ENCODE data around the gene ANKRD31. TPM values are rescaled to one million over a fixed set of nuclear protein-coding genes. Genes with fewer than 3 reads are reported as not detected.

The ANKRD31 gene
- total RNA-seq, 1 experiment from 2014 or later, result not detected

GRCh38 chr5:75051217-75051751, 185.4 kb downstream of the ANKRD31 start:
- CTCF ChIA-PET, result no interaction called here
- H3K4me1 ChIP-seq (ENCODE audit: control insufficient read depth, insufficient read depth, low read length), result peaks cover 8% of the 10 kb centered on the region
- no peaks in the 10 kb centered on the region for H3K36me3 ChIP-seq (ENCODE audit: control insufficient read depth, insufficient read depth, low read length)
- H3K4me3 ChIP-seq (ENCODE audit: low read depth in 2 of 2, low read length in 2 of 2), result no peak overlapping the region
- in situ Hi-C loops (cut with HindIII; ENCODE audit: low pct_unique_long_range_greater_than_20kb, low sequenced_read_pairs), result no loop called here
- no peak overlapping the region for H3K27ac ChIP-seq (ENCODE audit: low read length)
- TSS peak; percentile 69 for BruUV-seq (replicated peaks)
- TF ChIP-seq POLR2AphosphoS5 (IDR thresholded peaks at IDR 0.05; ENCODE audit: low read depth, low read length) (no peak), CTCF (IDR thresholded peaks at IDR 0.05) (no peak), TCF7L2 (IDR thresholded peaks at IDR 0.05; ENCODE audit: low read depth, low read length) (no peak), SIN3A (IDR thresholded peaks at IDR 0.05; ENCODE audit: borderline replicate concordance, insufficient read depth, low read depth, low read length) (no peak)
- TF ChIP-seq, protein P1, sequence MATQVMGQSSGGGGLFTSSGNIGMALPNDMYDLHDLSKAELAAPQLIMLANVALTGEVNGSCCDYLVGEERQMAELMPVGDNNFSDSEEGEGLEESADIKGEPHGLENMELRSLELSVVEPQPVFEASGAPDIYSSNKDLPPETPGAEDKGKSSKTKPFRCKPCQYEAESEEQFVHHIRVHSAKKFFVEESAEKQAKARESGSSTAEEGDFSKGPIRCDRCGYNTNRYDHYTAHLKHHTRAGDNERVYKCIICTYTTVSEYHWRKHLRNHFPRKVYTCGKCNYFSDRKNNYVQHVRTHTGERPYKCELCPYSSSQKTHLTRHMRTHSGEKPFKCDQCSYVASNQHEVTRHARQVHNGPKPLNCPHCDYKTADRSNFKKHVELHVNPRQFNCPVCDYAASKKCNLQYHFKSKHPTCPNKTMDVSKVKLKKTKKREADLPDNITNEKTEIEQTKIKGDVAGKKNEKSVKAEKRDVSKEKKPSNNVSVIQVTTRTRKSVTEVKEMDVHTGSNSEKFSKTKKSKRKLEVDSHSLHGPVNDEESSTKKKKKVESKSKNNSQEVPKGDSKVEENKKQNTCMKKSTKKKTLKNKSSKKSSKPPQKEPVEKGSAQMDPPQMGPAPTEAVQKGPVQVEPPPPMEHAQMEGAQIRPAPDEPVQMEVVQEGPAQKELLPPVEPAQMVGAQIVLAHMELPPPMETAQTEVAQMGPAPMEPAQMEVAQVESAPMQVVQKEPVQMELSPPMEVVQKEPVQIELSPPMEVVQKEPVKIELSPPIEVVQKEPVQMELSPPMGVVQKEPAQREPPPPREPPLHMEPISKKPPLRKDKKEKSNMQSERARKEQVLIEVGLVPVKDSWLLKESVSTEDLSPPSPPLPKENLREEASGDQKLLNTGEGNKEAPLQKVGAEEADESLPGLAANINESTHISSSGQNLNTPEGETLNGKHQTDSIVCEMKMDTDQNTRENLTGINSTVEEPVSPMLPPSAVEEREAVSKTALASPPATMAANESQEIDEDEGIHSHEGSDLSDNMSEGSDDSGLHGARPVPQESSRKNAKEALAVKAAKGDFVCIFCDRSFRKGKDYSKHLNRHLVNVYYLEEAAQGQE (IDR thresholded peaks at IDR 0.05; ENCODE audit: insufficient read depth in 1 of 2, low read depth in 2 of 2, low read length in 1 of 2), result no peak
- intact Hi-C loops (cut with micrococcal nuclease; ENCODE audit: unreplicated experiment), result loop anchor here (5.0 kb wide), 1 partner anchor 286 kb away; the partner anchor contains the start of gene HMGCR
- POLR2A ChIA-PET, result no interaction called here
- no peaks in the 10 kb centered on the region for H3K27me3 ChIP-seq (ENCODE audit: control insufficient read depth, insufficient read depth, low read length)
- ATAC-seq (no peak), DNase-seq (ENCODE audit: low read depth, low spot score) (no peak)
- H3K9me3 ChIP-seq (ENCODE audit: control insufficient read depth, insufficient read depth, low read depth, low read length), result no peaks in the 10 kb centered on the region

GRCh38 chr5:75050415-75050814, 186.3 kb downstream of the ANKRD31 start:
- TF ChIP-seq POLR2AphosphoS5 (IDR thresholded peaks at IDR 0.05; ENCODE audit: low read depth, low read length) (no peak), SIN3A (IDR thresholded peaks at IDR 0.05; ENCODE audit: borderline replicate concordance, insufficient read depth, low read depth, low read length) (no peak), CTCF (IDR thresholded peaks at IDR 0.05) (0 out of 2 replicates have a peak, but pooled peaks have one; percentile 41), TCF7L2 (IDR thresholded peaks at IDR 0.05; ENCODE audit: low read depth, low read length) (no peak)
- TF ChIP-seq, protein P1 (IDR thresholded peaks at IDR 0.05; ENCODE audit: insufficient read depth in 1 of 2, low read depth in 2 of 2, low read length in 1 of 2), result no peak
- ChIA-PET POLR2A (no interaction called here), CTCF (interaction anchor here (0.6 to 1.0 kb wide), 4 partner anchors 10 to 1781 kb away, joined by 3 to 11 read pairs (median 3); no protein-coding TSS in a partner anchor)
- Histone ChIP-seq H3K36me3 (ENCODE audit: control insufficient read depth, insufficient read depth, low read length) (no peaks in the 10 kb centered on the region), H3K27ac (ENCODE audit: low read length) (no peak overlapping the region), H3K4me3 (ENCODE audit: low read depth in 2 of 2, low read length in 2 of 2) (no peak overlapping the region), H3K9me3 (ENCODE audit: control insufficient read depth, insufficient read depth, low read depth, low read length) (no peaks in the 10 kb centered on the region), H3K27me3 (ENCODE audit: control insufficient read depth, insufficient read depth, low read length) (no peaks in the 10 kb centered on the region), H3K4me1 (ENCODE audit: control insufficient read depth, insufficient read depth, low read length) (peaks cover 8% of the 10 kb centered on the region)
- in situ Hi-C loops (cut with HindIII; ENCODE audit: low pct_unique_long_range_greater_than_20kb, low sequenced_read_pairs) (no loop called here), intact Hi-C loops (cut with micrococcal nuclease; ENCODE audit: unreplicated experiment) (loop anchor here (5.0 kb wide), 1 partner anchor 287 kb away; the partner anchor contains the start of gene HMGCR)
- no peak for DNase-seq (ENCODE audit: low read depth, low spot score)
- peak; percentile 71 for ATAC-seq
- no TSS peak for BruUV-seq (replicated peaks)

Measured in Panc1 (cell line).